GM12801 (cell line): Measurements from ENCODE around the gene ELL2.

ENCODE experiments used
- TF ChIP-seq, protein P1 (sequence below): IDR thresholded peaks from one replicate; pipeline ENCODE4 v1.5.1; 2011; ENCODE audit warnings: control low read depth; ENCODE audit not compliant: insufficient read length; ENCODE audit errors: extremely low read depth

Gene ELL2

DNA sequence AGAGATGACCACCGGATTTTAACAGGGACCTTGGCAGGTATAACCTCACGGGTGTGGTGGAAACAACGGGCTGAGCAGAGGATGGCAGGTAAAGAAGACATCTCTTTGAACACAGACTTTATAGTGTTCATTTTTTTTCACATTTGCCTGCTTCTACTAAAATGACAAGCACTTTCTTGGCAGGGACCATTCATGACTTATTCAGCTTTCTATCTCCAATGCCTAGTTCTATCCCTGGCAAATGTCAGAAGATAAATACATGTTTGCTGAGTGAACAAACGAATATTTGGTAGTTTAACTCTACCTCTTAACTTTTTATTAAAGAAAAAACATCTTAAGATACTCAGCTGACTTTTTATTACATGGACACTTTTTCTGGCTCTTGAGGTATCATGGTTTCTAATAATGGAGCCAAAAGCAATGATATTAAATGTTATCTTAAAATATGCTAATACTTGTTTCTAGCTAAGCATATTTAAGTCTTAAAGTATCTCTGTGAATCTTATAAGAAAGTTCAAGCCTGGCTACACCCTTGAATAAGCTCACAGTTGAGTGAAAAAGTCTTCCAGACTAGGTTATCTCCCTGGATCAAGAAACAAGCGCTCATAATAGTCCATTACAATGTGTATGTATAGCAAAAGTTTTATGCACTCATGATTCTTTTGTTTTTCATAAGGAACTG is 8.5 kb downstream of the ELL2 start:
- TF ChIP-seq, protein P1, sequence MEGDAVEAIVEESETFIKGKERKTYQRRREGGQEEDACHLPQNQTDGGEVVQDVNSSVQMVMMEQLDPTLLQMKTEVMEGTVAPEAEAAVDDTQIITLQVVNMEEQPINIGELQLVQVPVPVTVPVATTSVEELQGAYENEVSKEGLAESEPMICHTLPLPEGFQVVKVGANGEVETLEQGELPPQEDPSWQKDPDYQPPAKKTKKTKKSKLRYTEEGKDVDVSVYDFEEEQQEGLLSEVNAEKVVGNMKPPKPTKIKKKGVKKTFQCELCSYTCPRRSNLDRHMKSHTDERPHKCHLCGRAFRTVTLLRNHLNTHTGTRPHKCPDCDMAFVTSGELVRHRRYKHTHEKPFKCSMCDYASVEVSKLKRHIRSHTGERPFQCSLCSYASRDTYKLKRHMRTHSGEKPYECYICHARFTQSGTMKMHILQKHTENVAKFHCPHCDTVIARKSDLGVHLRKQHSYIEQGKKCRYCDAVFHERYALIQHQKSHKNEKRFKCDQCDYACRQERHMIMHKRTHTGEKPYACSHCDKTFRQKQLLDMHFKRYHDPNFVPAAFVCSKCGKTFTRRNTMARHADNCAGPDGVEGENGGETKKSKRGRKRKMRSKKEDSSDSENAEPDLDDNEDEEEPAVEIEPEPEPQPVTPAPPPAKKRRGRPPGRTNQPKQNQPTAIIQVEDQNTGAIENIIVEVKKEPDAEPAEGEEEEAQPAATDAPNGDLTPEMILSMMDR: no peak

GRCh38 chr5:95951916-95952315 is 9.7 kb downstream of the ELL2 start:
- TF ChIP-seq, protein P1: no peak

DNA sequence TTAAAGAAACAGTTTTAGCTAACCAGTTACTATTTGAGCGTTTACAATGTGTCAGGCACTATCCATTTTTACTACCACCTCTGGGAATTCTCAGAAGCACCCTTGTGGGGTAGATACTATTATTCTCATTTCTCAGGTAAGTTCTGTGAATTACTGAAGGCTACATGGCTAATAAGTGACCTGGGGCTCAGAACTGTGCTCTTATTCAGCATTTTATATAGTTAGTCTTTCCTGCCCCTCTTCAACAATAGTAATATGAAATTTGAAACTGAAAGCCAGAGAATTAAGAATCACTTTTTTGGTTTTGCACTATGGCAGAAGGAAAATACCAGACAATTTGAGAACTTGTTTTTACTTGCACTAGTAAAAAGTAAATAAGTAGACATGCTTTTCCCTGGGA is 11.8 kb downstream of the ELL2 start:
- TF ChIP-seq, protein P1: no peak

DNA sequence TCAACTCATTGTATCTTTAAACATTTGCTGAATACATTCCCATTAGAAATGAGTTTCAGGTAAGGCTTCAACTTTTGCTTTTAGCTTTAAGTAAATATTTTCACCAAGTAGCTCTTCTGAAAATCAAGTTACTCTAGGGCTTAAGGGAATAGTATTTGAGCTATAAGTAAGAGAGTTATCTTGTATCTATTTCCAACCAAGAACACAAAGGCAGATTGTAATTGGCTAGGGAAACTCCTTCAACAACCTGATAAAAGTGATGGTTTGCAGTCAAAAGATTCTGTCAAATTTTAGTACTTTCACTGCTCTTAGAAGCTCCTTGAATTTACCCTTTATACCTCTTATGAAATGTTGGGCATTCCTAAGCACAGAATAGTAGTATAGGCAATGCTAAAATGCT is 13.0 kb downstream of the ELL2 start:
- TF ChIP-seq, protein P1: no peak

DNA sequence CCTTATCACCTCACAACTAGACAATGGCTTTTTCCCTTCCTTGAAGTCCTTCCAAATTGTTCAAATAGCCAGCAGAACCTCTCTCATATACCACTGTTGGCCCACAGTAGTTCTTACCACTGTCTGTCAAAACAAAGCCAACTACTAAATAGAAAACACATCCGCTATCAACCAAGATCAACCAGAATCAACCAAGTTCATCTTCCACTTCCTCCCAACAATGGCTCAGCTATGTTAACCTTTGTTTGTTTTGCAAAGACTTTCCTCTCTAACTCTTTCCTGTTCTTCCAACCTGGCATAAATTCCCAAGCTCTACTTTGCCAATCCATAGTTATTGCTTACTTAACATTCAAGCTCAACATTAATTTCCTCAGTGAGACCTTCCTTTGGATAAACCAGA is 15.2 kb downstream of the ELL2 start:
- TF ChIP-seq, protein P1: no peak

GRCh38 chr5:95942968-95943367 is 18.7 kb downstream of the ELL2 start:
- TF ChIP-seq, protein P1: no peak

DNA sequence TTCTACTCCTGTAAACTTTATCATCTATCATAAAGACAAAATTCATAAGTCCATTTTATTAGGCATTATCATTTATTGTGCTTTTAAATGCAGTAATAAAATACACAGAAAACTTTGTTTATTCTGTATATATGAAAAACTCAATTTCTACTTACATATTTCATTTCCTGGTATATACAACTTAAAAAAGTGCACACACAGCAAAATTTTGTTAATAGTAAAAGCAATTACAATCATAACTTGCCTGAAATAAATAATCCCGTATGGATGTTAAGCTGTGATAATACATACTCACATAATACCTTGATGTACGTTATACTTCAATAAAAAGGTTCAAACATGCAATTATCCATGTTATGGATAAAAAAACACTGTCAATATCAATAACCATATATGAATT is 19.2 kb downstream of the ELL2 start:
- TF ChIP-seq, protein P1: no peak
